ENCODE data around the gene MRFAP1L1.
"Not testable (repeated sequence)": the region's sequence is repeated elsewhere in the genome, so short reads cannot be mapped to it uniquely, and the experiment has no call there.

MRFAP1L1 gene

GRCh38 chr4:6728320-6729029 lies 18.8 kb upstream of the MRFAP1L1 start:
- no peak for TF ChIP-seq CTCF (IDR thresholded peaks at IDR 0.05; ENCODE audit: low read depth, low read length)
- no peak for DNase-seq (ENCODE audit: low read depth in 2 of 2)
- H3K4me3 ChIP-seq (replicated peaks in 1 of 2; ENCODE audit: low read depth in 2 of 2, low read length in 2 of 2): no peak overlapping the region

DNA sequence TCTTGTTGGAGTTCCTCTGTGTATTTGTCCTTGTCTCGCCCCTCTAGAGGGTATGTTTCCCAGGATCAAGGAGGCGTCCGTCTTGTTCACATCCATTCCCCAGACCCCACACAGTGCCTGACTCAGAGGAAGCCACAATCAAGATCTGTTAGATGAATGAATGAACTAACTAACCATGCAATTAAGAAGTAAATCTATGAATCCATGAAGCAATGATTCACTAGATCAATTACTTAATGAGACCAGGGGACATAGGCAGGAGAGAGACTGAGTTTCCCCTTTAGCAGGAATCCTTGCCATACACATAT lies 18.2 kb upstream of the MRFAP1L1 start:
- no peak for TF ChIP-seq CTCF (IDR thresholded peaks at IDR 0.05; ENCODE audit: low read depth, low read length)
- no peak overlapping the region for H3K4me3 ChIP-seq (replicated peaks in 1 of 2; ENCODE audit: low read depth in 2 of 2, low read length in 2 of 2)
- DNase-seq (ENCODE audit: low read depth in 2 of 2): no peak

- DNase-seq (ENCODE audit: low read depth in 2 of 2): peak; percentile 19 to 37
- H3K4me3 ChIP-seq (replicated peaks in 1 of 2; ENCODE audit: low read depth in 2 of 2, low read length in 2 of 2): no peak overlapping the region
- no peak for TF ChIP-seq CTCF (IDR thresholded peaks at IDR 0.05; ENCODE audit: low read depth, low read length)
Observed at GRCh38 chr4:6727081-6727942, 17.6 kb upstream of the MRFAP1L1 start.

GRCh38 chr4:6725427-6725961 lies 15.8 kb upstream of the MRFAP1L1 start:
- DNase-seq (ENCODE audit: low read depth in 2 of 2); H3K4me3 ChIP-seq (replicated peaks in 1 of 2; ENCODE audit: low read depth in 2 of 2, low read length in 2 of 2): not testable (repeated sequence)

DNA sequence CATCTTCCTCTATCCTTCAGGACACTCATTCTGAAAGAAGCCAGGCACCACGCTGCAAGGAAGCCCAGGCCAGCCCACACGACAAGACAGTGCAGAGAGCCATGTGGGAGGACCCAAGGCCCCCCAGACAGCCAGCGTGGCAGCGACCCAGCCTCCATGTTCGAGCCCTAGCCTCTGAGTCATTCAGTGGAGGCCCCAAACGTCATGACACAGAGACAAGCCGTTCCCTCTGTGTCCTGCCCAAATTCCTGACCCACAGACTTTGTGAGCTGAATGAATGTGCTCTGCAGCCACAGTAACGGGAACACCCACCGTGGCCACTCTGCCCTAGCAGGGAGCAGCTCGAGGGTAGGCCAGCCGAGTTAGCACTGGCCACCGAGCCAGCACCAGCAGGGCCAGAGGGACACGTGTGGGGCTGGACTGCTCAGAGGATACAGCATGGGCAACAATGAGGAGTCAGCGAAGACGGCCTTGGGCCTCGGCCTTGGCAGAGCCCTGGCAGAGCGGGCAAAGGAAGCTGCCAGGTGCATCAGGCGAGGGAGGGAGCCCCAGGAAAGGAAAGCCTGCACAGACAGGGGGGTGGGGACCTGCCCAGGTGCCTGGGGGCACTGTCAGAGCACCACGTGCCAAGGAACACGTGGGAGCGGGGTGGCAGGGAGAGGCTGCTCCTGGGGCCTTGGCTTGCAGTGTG lies 14.9 kb upstream of the MRFAP1L1 start:
- no peak overlapping the region for H3K4me3 ChIP-seq (replicated peaks in 1 of 2; ENCODE audit: low read depth in 2 of 2, low read length in 2 of 2)
- TF ChIP-seq CTCF (IDR thresholded peaks at IDR 0.05; ENCODE audit: low read depth, low read length): no peak
- DNase-seq (ENCODE audit: low read depth in 2 of 2): peak; percentile 42 to 58

DNA sequence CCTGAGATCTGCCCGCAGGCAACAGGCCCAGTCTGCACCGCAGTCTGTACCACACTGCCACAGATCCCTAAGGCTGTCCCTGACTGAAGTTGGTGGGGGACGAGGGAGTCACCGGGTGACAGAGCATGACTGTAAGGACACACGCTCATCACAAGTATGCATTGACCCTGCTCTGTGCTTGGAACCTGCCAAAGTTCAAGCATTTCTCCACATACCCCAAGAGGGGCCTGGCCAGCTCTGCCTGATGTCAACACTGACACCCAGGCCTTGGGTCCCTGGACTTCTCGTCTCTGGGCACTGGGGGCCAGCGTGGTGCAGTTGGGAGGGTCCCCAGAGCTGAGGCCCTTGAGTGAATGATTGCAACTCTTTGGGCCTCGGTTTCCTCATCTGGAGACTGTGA lies 14.2 kb upstream of the MRFAP1L1 start:
- no peak for DNase-seq (ENCODE audit: low read depth in 2 of 2)
- no peak overlapping the region for H3K4me3 ChIP-seq (replicated peaks in 1 of 2; ENCODE audit: low read depth in 2 of 2, low read length in 2 of 2)

More for the DNA sequence above, 14.2 kb upstream of the MRFAP1L1 start:
- TF ChIP-seq CTCF (IDR thresholded peaks at IDR 0.05; ENCODE audit: low read depth, low read length): no peak

All from cardiac fibroblast (primary cell).